GM12864 (cell line): Measurements from ENCODE around the gene ZNF516.
A peak's percentile ranks its signal among the peaks of the same experiment; 100 is the strongest.
"Not testable (repeated sequence)": the region's sequence is repeated elsewhere in the genome, so short reads cannot be mapped to it uniquely, and the experiment has no call there.

Experiments
- DNase-seq: peaks from one replicate; pipeline ENCODE4 v3.0.0-alpha.2; 2011; ENCODE audit warnings: low read depth
- H3K4me3 ChIP-seq: 2 replicates; pipeline ENCODE4 v1.5.1; 2011; ENCODE audit warnings: mild to moderate bottlenecking, low read depth, low read length, control low read depth
- TF ChIP-seq, protein P1 (sequence below): IDR thresholded peaks from 2 replicates; pipeline ENCODE4 v1.5.1; 2011; ENCODE audit warnings: low read depth, mild to moderate bottlenecking, moderate library complexity, low read length, control low read depth, inconsistent platforms; ENCODE audit errors: missing control alignments

ZNF516 gene

DNA sequence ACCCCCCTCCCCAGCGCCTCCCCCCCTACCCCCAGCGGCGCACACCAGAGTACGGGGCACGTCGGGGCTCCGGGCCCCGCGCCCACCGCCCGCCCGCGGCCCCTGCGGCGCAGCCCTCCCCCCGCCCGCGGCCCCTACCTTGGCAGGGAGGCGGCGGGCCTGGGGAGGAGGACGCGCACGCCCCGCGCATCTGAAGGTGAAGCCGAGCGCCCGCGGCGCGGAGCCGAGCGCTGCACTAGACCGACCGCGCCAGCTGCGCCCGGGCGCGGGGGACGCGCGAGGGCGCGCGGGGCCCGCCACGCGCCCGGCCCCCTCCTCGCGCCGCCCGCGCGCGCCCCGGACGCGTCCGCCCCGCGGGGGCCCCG is at the start of gene ZNF516:
ZNF516 (minus strand) TSS at position 237 of the 365 bp plus-strand sequence. CDS start 52,188 bp downstream, outside the sequence.
- DNase-seq = no peak
- peak within 1 kb of the TSS; percentile 64 for H3K4me3 ChIP-seq
- TF ChIP-seq, protein P1, sequence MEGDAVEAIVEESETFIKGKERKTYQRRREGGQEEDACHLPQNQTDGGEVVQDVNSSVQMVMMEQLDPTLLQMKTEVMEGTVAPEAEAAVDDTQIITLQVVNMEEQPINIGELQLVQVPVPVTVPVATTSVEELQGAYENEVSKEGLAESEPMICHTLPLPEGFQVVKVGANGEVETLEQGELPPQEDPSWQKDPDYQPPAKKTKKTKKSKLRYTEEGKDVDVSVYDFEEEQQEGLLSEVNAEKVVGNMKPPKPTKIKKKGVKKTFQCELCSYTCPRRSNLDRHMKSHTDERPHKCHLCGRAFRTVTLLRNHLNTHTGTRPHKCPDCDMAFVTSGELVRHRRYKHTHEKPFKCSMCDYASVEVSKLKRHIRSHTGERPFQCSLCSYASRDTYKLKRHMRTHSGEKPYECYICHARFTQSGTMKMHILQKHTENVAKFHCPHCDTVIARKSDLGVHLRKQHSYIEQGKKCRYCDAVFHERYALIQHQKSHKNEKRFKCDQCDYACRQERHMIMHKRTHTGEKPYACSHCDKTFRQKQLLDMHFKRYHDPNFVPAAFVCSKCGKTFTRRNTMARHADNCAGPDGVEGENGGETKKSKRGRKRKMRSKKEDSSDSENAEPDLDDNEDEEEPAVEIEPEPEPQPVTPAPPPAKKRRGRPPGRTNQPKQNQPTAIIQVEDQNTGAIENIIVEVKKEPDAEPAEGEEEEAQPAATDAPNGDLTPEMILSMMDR = no peak

DNA sequence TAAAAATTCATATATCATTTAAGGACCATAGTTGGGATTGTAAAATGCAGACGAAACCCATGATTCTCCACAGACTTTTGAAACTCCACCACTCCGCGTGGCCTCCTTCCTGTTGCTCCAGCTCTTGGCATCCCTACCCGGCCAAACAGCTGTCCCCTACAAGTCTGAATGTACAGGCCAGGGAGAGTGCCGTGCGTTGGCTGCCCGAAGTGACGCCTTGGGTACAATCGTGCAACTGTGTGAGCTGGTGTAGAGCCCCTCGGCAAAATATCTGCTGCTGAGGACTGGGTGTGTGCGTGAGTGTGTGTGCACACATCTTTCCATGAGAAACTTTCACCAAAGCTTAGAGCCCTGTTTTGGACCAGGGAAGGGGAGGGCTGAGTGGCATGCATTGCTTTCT is 43.8 kb upstream of the ZNF516 start:
- TF ChIP-seq, protein P1 = no peak
- DNase-seq = no peak
- no peak overlapping the region for H3K4me3 ChIP-seq

DNA sequence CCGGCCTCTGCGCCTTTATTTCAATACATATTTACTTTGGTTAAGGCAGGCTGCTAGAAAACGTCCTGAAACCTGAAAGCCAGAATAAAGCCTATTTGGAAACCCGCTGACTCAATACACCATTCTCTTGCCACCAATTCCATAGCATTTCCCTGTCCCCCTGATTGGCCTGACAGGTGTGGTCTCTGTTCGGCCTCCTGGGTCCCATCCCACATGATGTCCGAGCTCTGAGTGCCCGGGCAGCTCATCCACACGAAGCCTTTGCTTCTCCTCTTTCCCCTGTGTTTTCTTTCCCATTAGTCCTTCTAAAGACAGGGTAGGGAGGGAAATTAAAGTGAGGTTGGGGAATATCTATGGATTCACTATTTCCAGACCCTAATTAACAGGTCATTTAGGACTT is 42.6 kb upstream of the ZNF516 start:
- no peak overlapping the region for H3K4me3 ChIP-seq
- TF ChIP-seq, protein P1 = no peak
- DNase-seq = no peak

DNA sequence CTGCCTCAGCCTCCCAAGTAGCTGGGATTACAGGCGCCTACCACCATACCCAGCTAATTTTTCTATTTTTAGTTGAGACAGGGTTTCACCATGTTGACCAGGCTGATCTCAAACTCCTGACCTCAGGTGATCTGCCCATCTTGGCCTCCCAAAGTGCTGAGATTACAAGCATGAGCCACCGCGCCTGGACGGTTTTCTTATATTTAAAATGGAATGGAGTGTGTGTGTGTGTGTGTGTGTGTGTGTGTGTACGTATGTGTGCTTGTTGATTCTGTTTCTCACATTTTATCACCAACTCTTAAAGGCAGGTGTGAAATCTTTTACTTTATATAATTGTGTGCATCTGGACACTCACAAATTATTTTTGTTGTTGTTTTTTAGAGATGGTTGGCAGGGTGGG is 41.6 kb upstream of the ZNF516 start:
- H3K4me3 ChIP-seq, DNase-seq: not testable (repeated sequence)

DNA sequence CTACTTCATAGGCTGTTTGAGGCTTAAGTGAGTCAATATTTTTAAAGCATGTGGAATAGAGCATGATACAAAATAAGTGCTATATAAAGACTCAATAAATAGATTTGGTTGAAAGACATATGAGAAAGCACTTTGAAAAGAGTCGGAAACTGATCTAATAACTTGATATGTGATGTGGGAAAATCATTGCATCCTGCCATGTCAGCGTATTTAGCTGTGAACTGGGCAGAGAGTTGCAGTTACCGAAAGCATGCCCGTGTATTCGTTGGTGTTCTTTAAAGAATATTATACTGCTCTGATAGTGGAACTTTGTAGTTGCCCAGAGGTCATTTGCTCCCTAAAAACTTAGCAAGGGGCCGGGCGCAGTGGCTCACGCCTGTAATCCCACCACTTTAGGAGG is 37.8 kb upstream of the ZNF516 start:
- no peak for DNase-seq
- no peak overlapping the region for H3K4me3 ChIP-seq
- TF ChIP-seq, protein P1 = no peak

DNA sequence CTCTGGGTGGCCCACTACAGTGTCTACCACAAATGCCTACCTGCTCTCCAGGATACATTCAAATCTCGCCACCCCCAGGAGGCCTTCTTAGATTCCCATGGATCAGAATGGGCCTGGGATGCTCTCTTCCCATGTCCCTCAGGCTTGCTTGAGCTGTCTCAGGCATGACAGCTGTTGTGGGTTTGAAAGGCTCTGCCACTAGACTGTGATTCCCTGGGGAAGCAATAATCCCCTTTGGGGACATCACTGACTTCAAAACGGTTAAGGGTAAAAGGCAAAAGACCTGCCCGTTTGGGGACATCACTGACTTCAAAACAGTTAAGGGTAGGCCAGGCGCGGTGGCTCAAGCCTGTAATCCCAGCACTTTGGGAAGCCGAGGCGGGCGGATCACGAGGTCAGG is 35.8 kb upstream of the ZNF516 start:
- H3K4me3 ChIP-seq = no peak overlapping the region
- TF ChIP-seq, protein P1 = no peak
- DNase-seq = no peak

- no peak for DNase-seq
- H3K4me3 ChIP-seq = no peak overlapping the region
- TF ChIP-seq, protein P1 = no peak
These were observed 35.3 kb upstream of the ZNF516 start for GRCh38 chr18:76530391-76530790.

- DNase-seq = no peak
- no peak overlapping the region for H3K4me3 ChIP-seq
- TF ChIP-seq, protein P1 = no peak
These were observed 34.4 kb upstream of the ZNF516 start for GRCh38 chr18:76529433-76529811.
